HepG2 (cell line): ENCODE measurements around the gene MAST1. TPM values are rescaled to one million over a fixed set of nuclear protein-coding genes. Genes with fewer than 3 reads are reported as not detected.

Source experiments
- ATAC-seq: fragments of 200-7000 bp; cut with Tn5 transposase; 3 replicates; pipeline ENCODE4 v1.9.1; 2020; ENCODE audit warnings: mild to moderate bottlenecking, moderate library complexity
- BruUV-seq: library from RNA; stranded (reverse); fragments of 400-500 nt; replicated peaks from 2 replicates; lab custom pipeline; 2021; lab: Mats Ljungman, UMichigan
- CTCF ChIA-PET: fragments of 300-600 bp; formaldehyde crosslinking; extraction: SDS; loops from one replicate; lab custom pipeline; 2021; ENCODE audit warnings: low total read pairs, inconsistent platforms, low intra/inter-chr PET ratio; lab: Yijun Ruan, JAX
- POLR2A ChIA-PET: fragments of 350-600 bp; sonication (Branson Sonifier 250); formaldehyde crosslinking; loops from one replicate; lab custom pipeline; 2020; ENCODE audit warnings: antibody characterized with exemption, inconsistent platforms; lab: Yijun Ruan, JAX
- DNase-seq: peaks from one replicate; pipeline ENCODE4 v3.0.0-alpha.2; 2015; ENCODE audit warnings: low spot score
- FAIRE-seq: peaks from 3 replicates; lab custom pipeline; 2011; peaks lifted over from hg19 to GRCh38; lab: Jason Lieb, UNC
- H2AFZ ChIP-seq: one replicate; pipeline ENCODE4 v1.6.1; 2011; ENCODE audit warnings: low read length, inconsistent platforms
- H3K27ac ChIP-seq: fragments of 300-600 bp; 3 replicates; pipeline ENCODE4 v1.8.0; 2011; ENCODE audit warnings: mixed run types, mild to moderate bottlenecking, mixed read lengths, low read length, inconsistent platforms; ENCODE audit not compliant: insufficient read depth; ENCODE audit errors: extremely low read length
- H3K27me3 ChIP-seq, 2 experiments: fragments of 200-600 bp in 1 of 2; 2 replicates in 1 of 2; 3 replicates in 1 of 2; pipeline versions ENCODE4 v1.6.0 to v1.8.0; 2011; ENCODE audit warnings: low read length in 2 of 2, mild to moderate bottlenecking in 2 of 2, moderate library complexity in 2 of 2, inconsistent platforms in 1 of 2; ENCODE audit not compliant: insufficient read depth in 2 of 2, control insufficient read depth in 1 of 2
- H3K36me3 ChIP-seq, 2 experiments: fragments of 200-600 bp in 1 of 2; replicated peaks in 1 of 2; 2 replicates in 1 of 2; 3 replicates in 1 of 2; pipeline versions ENCODE4 v1.5.1 to v1.8.0; 2011; ENCODE audit warnings: low read length in 2 of 2, inconsistent platforms in 1 of 2; ENCODE audit not compliant: insufficient read depth in 2 of 2, control insufficient read depth in 1 of 2
- H3K4me1 ChIP-seq: 2 replicates; pipeline ENCODE4 v1.5.1; 2012; ENCODE audit warnings: low read length, inconsistent platforms; ENCODE audit not compliant: insufficient read depth
- H3K4me2 ChIP-seq: 2 replicates; pipeline ENCODE4 v1.6.0; 2011; ENCODE audit warnings: low read depth, low read length, inconsistent platforms
- H3K4me3 ChIP-seq, 3 experiments: fragments of 200-600 bp in 1 of 3; sonication (generic), shearing (Covaris generic) in 1 of 3; replicated peaks in 1 of 3; 2 replicates each; pipeline ENCODE4 v1.5.1; 2011 to 2016; ENCODE audit warnings: low read length in 3 of 3, inconsistent platforms in 2 of 3, low read depth in 2 of 3, mild to moderate bottlenecking in 2 of 3, control low read depth in 1 of 3, mixed read lengths in 1 of 3; ENCODE audit not compliant: insufficient read depth in 1 of 3
- H3K79me2 ChIP-seq: one replicate; pipeline ENCODE4 v1.6.1; 2011; ENCODE audit warnings: low read length, inconsistent platforms; ENCODE audit not compliant: insufficient read depth
- H3K9ac ChIP-seq: 2 replicates; pipeline ENCODE4 v1.6.0; 2011; ENCODE audit warnings: mild to moderate bottlenecking, low read depth, low read length, inconsistent platforms; ENCODE audit not compliant: insufficient read depth
- H3K9me3 ChIP-seq: 2 replicates; pipeline ENCODE4 v1.5.1; 2012; ENCODE audit warnings: mild to moderate bottlenecking, low read length
- H4K20me1 ChIP-seq: 2 replicates; pipeline ENCODE4 v1.6.0; 2011; ENCODE audit warnings: inconsistent platforms, mild to moderate bottlenecking, low read length, moderate library complexity; ENCODE audit not compliant: insufficient read depth
- HNF4G ChIP-seq, 2 experiments: sonication (generic) in 1 of 2; formaldehyde crosslinking in 1 of 2; IDR thresholded peaks; 2 replicates each; pipeline versions ENCODE4 v1.4.0 to v1.6.1; 2011 to 2020; ENCODE audit warnings: borderline replicate concordance in 2 of 2, low read depth in 2 of 2, mild to moderate bottlenecking in 2 of 2, low read length in 1 of 2, missing genetic modification reagents in 1 of 2, moderate library complexity in 1 of 2
- MXD3 ChIP-seq: IDR thresholded peaks from 2 replicates; pipeline ENCODE4 v1.6.1; 2016; ENCODE audit warnings: mild to moderate bottlenecking, missing biosample characterization, missing genetic modification reagents
- NFIC ChIP-seq: IDR thresholded peaks from 2 replicates; pipeline ENCODE4 v1.6.1; 2012; ENCODE audit warnings: mild to moderate bottlenecking, low read length, inconsistent platforms
- NFYB ChIP-seq: sonication (generic); formaldehyde crosslinking; IDR thresholded peaks from 2 replicates; pipeline ENCODE4 v1.4.0; 2020; ENCODE audit warnings: missing genetic modification reagents
- NFYC ChIP-seq: IDR thresholded peaks from 2 replicates; pipeline ENCODE4 v1.6.1; 2016; ENCODE audit warnings: missing genetic modification reagents, missing compliant biosample characterization
- PRDM15 ChIP-seq: sonication (generic); formaldehyde crosslinking; IDR thresholded peaks from 2 replicates; pipeline ENCODE4 v1.4.0; 2020; ENCODE audit warnings: missing genetic modification reagents
- SP1 ChIP-seq, 2 experiments: fragments of 450-650 bp in 1 of 2; sonication (generic) in 1 of 2; formaldehyde crosslinking in 1 of 2; IDR thresholded peaks; 2 replicates each; pipeline versions ENCODE4 v1.4.0 to v1.6.1; 2016 to 2020; ENCODE audit warnings: missing genetic modification reagents in 1 of 2
- TEAD2 ChIP-seq: sonication (generic); formaldehyde crosslinking; IDR thresholded peaks from 2 replicates; pipeline ENCODE4 v1.9.0; 2021; ENCODE audit warnings: missing genetic modification reagents
- ZFP90 ChIP-seq: sonication (generic); formaldehyde crosslinking; IDR thresholded peaks from 2 replicates; pipeline ENCODE4 v1.8.0; 2022; ENCODE audit warnings: missing genetic modification reagents, mild to moderate bottlenecking, inconsistent platforms, borderline replicate concordance
- ZNF235 ChIP-seq: sonication (generic); formaldehyde crosslinking; IDR thresholded peaks from 2 replicates; pipeline ENCODE4 v1.8.1; 2023; ENCODE audit warnings: mild to moderate bottlenecking, missing genetic modification reagents, borderline replicate concordance
- ZNF280D ChIP-seq: sonication (generic); formaldehyde crosslinking; IDR thresholded peaks from 2 replicates; pipeline ENCODE4 v1.5.1; 2020; ENCODE audit warnings: mild to moderate bottlenecking, missing genetic modification reagents
- ZNF546 ChIP-seq: sonication (generic); formaldehyde crosslinking; conservative IDR thresholded peaks from 2 replicates; pipeline ENCODE4 v1.8.1; 2023; ENCODE audit warnings: mild to moderate bottlenecking, missing genetic modification reagents
- ZNF703 ChIP-seq: sonication (generic); formaldehyde crosslinking; IDR thresholded peaks from 2 replicates; pipeline ENCODE4 v1.5.1; 2020; ENCODE audit warnings: missing genetic modification reagents, mild to moderate bottlenecking, moderate library complexity, borderline replicate concordance
- WGBS: methylation state at CpG from one replicate; pipeline ENCODE4 v1.1.6; 2017; ENCODE audit warnings: low lambda C conversion rate; 5-methylcytosine and 5-hydroxymethylcytosine counted together
- in situ Hi-C: cut with HindIII; loops from 2 replicates; pipeline ENCODE4 v1.10.0; 2017; ENCODE audit warnings: low pct_unique_long_range_greater_than_20kb; ENCODE audit not compliant: extremely low pct_ligation_motif_present
- intact Hi-C: fragments of 100-400 bp; cut with micrococcal nuclease; formaldehyde crosslinking; loops from one replicate; pipeline ENCODE4 v1.10.0; 2022; ENCODE audit not compliant: unreplicated experiment
- polyA plus RNA-seq, 8 experiments: library from polyadenylated mRNA; depleted of rRNA in 3 of 8; stranded (reverse) in 7 of 8; unstranded in 1 of 8; fragments of >200 nt; fragmentation: Illumina TruSeq in 4 of 8; extraction: Trizol in 4 of 8; gene quantifications; 2 replicates each; pipeline versions ENCODE4 v1.2.1 to v1.2.3, GENCODE V29; 2011 to 2016; ENCODE audit warnings: low read depth in 4 of 8, missing spikeins in 1 of 8, mixed read lengths in 1 of 8; ENCODE audit not compliant: insufficient read depth in 1 of 8
- total RNA-seq, 5 experiments: library from RNA; depleted of rRNA; stranded (reverse); fragments of >200 nt; fragmentation: Illumina TruSeq; extraction: Trizol; gene quantifications; 2 replicates each; pipeline ENCODE4 v1.2.3, GENCODE V29; 2016; ENCODE audit warnings: low read depth in 1 of 5

MAST1 gene
- total and polyA plus RNA-seq, 2 of the 13 experiments (the other 11 are each of a cell fraction or from before 2014, with no cell fraction given), result 0.73 to 4.7 TPM

GRCh38 chr19:12834976-12835757 lies 3.1 kb upstream of the MAST1 start:
- Histone ChIP-seq H3K79me2 (no peaks in the 10 kb centered on the region), H3K36me3 (no peaks in the 10 kb centered on the region), H4K20me1 (no peaks in the 10 kb centered on the region), H3K27me3 (peaks cover 0 to 22% of the 10 kb centered on the region in 2 experiments; a peak in 2 of 5 replicates), H3K4me1 (peaks cover 59% of the 10 kb centered on the region), H3K27ac (no peak overlapping the region), H2AFZ (no peak overlapping the region), H3K9me3 (no peaks in the 10 kb centered on the region), H3K4me3 (peak overlapping the region in 1 of 3 experiments; percentile 79; a peak in 1 of 6 replicates), H3K9ac (no peak overlapping the region), H3K4me2 (peak overlapping the region; percentile 67)
- in situ Hi-C loops, result loop anchor here (5.0 kb wide), 1 partner anchor 63 kb away; no protein-coding TSS in a partner anchor
- POLR2A ChIA-PET, result interaction anchor here (0.6 kb wide), 1 partner anchor 11 kb away, joined by 3 read pairs; no protein-coding TSS in a partner anchor
- CTCF ChIA-PET, result no interaction called here
- no peak for DNase-seq
- BruUV-seq, result no TSS peak
- peak; percentile 24 for ATAC-seq
- intact Hi-C loops, result no loop called here
- no peak for FAIRE-seq
- WGBS, result 23% methylated on average over 14 of the region's 39 CpGs
- peak; percentile 50; the same call in 1 of the 2 replicates for TF ChIP-seq NFYB (CRISPR knock-in tag)
- peak; percentile 24; the same call in 1 of the 2 replicates for TF ChIP-seq HNF4G (IDR thresholded peaks at IDR 0.05; ENCODE audit: borderline replicate concordance, low read depth, low read length)
- no peak for TF ChIP-seq HNF4G (CRISPR knock-in tag; IDR thresholded peaks at IDR 0.05; ENCODE audit: borderline replicate concordance, low read depth)
- no peak for TF ChIP-seq ZFP90 (CRISPR knock-in tag)
- TF ChIP-seq MXD3 (CRISPR knock-in tag), result 0 out of 2 replicates have a peak, but pooled peaks have one; percentile 11
- no peak for TF ChIP-seq ZNF546 (CRISPR knock-in tag)
- no peak for TF ChIP-seq ZNF703 (CRISPR knock-in tag)
- peak; percentile 50; the same call in 1 of the 2 replicates for TF ChIP-seq NFYC (CRISPR knock-in tag)
- TF ChIP-seq PRDM15 (CRISPR knock-in tag), result no peak
- no peak for TF ChIP-seq ZNF235
- TF ChIP-seq SP1 (IDR thresholded peaks at IDR 0.05), result no peak
- TF ChIP-seq SP1 (CRISPR knock-in tag; IDR thresholded peaks at IDR 0.05), result peak; percentile 44; the same call in 1 of the 2 replicates
- TF ChIP-seq TEAD2 (CRISPR knock-in tag), result no peak
- no peak for TF ChIP-seq NFIC
- no peak for TF ChIP-seq ZNF280D (CRISPR knock-in tag)
